Glomerular visceral epithelial cell (primary cell): ENCODE measurements around the gene NRG3.
"Not testable (repeated sequence)": the region's sequence is repeated elsewhere in the genome, so short reads cannot be mapped to it uniquely, and the experiment has no call there.

ENCODE experiments used
- DNase-seq: peaks from one replicate; pipeline ENCODE4 v3.0.0-alpha.2; 2016; ENCODE audit errors: extremely low spot score

Gene NRG3

DNA sequence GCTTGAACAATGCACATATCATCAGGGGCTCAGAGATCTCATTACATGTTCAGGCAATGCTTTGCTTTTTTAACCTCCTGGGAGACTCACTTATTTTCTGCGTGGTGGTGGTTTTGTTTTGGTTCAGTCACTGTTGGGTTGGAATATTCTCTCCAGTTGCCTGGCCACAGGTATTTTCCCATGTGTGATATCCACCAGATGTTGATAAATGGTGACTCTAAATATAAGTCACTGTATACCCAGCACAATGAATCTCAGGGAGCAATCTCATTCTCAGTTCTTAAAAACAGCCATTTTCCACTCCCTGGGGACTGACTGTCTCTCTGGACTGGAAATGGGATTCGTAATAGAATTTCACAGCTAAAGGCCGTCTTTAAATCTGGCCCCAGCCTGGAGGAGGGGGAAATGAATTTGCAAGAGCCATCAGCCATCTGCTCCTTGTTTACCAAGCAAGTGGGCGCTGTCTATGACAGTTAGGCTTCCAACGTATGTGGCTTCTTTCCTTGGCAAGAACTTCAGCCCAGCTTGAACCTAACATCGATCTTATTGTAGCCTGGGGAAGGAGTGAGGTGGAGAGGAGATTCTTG, 1106.2 kb downstream of the NRG3 start:
- peak; percentile 38 for DNase-seq

DNA sequence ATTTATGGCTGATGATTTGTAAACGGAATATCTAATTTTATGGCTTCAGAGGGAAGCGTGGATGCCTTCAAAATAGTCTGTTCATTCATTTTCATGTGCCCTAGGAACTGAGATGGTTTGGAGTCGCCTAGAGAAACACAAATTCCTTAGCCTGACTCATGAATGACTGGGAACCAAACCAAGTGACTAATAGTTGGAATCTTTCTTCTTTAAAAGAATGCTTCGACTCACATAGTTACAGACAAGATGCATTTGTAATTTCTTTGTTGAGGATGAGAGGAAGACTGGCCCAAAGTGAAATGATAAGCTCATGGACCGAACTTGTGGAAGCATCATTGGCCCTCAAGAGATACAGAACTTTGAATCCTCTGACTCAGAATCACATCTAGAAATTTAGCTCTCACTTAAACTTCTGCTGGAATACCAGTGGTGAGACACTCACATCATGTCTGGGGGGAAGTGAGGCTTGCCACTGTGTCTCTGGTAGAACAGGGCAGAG, 1107.2 kb downstream of the NRG3 start:
- peak; percentile 74 for DNase-seq

DNA sequence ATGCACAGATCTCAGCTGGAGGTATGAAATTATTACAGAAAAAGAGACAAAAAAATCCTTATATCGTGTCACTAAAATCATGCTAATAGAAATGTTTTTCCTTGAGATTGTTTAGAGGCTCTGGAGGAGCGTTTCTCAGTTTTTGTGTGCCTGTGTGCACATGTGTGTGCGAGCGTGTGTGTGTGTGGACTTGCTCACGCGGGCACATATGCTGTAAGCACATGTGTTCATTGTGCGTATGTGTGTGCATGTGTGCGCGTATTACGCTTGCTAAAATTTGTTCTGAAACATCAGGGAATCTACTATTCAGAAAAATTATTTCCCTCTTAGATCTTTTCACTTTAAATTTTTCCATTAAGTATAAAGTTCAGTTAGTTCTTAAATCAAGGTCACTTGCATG, 1111.2 kb downstream of the NRG3 start:
- no peak for DNase-seq

DNA sequence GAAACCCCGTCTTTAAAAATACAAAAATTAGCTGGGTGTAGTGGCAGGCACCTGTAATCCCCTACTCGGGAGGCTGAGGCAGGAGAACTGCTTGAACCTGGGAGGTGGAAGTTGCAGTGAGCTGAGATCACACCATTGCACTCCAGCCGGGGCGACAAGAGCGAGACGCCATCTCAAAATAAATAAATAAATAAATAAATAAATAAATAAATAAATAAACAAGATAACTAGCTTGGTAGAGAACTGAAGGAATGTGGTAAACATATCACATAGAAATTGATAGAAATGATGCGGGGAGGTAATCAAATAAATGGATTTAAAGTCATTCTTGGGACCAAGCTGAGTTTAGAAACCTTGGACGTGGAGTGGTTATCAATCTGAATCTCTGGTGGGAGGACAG, 1131.5 kb downstream of the NRG3 start:
- not testable (repeated sequence) for DNase-seq

DNA sequence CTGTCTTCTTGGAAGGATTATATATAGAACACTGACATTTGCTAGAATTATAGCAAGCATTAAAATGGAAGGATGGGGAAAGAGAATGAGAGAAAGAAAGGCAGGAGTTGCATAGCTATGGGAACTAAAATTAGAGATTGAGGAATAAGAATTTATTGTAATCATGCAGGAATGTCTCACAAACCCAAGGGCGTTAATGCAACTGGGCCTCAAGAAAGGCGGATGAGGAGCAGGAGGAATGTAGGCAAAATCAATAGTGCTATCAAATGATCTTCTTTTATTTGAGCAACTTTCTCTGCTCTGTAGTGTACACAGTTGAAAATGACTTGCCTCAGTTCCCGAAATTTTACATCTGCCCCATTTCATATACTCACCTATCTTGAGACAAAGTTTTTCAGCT, 1132.5 kb downstream of the NRG3 start:
- DNase-seq = no peak

DNA sequence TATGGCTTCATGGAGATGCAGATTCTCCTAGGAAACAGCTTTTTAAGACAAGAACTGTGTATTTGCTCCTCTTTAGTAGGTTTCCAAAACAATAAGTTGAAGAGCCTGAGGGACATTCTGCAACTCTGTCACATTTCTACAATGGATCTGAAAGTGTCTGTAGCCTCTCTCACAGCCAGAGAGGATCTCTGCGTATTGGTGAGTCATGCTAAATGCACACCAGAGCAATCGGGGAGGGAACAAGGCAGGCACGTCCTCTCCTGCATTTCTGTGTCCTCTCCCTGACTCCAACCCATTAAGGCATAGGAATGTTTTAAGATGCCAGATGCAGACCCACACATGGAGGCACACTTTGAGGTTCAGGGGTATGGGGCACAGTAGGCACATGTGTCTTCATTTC, 1137.9 kb downstream of the NRG3 start:
- no peak for DNase-seq

DNA sequence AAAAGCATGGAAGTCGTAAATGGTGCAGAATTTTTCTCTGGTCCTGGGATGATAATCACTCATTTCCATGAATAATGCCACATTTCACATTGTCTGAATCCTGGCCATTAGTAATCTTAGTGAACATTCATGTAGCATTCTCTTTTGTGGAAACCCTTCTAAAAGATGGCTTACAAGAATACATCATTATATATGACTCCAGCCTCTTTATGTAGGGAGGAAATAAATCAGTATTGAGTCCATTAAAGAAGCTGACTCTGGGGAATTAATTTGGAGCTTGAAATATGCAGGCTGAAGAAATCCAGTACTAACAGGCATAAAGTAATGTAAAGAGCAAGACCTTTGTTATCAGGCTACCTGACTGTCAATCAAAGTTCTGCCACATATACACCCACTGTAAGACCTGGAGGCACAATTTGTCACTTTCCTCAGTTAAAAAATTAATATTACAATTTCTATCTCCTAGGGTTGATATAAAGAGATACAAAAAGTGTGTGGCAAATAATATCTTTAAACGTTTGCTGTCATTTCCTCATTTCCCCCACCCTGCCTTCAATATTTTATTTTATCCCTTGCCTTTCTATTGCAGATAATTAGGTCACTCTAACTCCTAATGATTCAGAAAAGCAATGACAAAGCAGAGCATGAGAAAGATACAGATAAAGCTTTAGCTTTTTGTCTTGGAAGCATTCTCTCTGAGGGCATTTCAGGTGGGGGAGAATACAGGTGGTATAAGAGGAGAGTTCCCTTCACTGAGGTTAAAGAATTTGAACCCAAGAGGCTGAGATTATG, 1142.3 kb downstream of the NRG3 start:
- DNase-seq = no peak

DNA sequence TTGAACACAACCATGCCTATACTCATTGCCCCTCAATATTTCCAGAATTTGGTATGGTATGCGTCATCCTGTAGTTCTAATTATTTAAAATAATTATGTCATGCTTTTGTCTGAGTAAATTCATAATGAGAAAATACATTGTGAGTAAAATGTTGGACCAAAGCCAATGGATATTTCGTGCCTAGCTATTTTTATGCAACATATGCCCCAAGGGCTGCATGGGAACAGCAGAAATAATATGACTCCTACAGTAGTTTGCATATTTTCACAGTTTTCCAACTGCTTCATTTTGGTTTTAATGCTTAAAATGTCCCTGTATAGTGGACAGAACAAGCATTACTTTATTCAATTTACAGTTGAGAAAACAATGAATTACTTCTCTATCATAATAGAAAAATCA, 1148.7 kb downstream of the NRG3 start:
- DNase-seq = no peak
